K562 (cell line): Measurements from ENCODE around the gene TTC32. TPM values are rescaled to one million over a fixed set of nuclear protein-coding genes. Genes with fewer than 3 reads are reported as not detected.

ENCODE experiments used
- NEUROD1 ChIP-seq: fragments of 150-350 bp; IDR thresholded peaks from 2 replicates; pipeline ENCODE4 v1.6.1; 2014; ENCODE audit warnings: borderline replicate concordance, low read length, low read depth; ENCODE audit not compliant: partially characterized antibody
- XRCC3 ChIP-seq: fragments of 450-650 bp; IDR thresholded peaks from 2 replicates; pipeline ENCODE4 v1.6.1; 2017; ENCODE audit warnings: mild to moderate bottlenecking, moderate library complexity
- ZNF23 ChIP-seq: fragments of 250-450 bp; sonication (Bioruptor Pico); IDR thresholded peaks from 2 replicates; pipeline ENCODE4 v1.4.0; 2020; ENCODE audit warnings: mild to moderate bottlenecking
- ZNF316 ChIP-seq: fragments of 450-650 bp; IDR thresholded peaks from 2 replicates; pipeline ENCODE4 v1.6.1; 2016
- ZNF318 ChIP-seq, 2 experiments: fragments of 450-650 bp; IDR thresholded peaks; 2 replicates each; pipeline ENCODE4 v1.6.1; 2016; ENCODE audit warnings: mild to moderate bottlenecking in 2 of 2, borderline replicate concordance in 1 of 2, low read depth in 1 of 2, moderate library complexity in 1 of 2
- polyA plus RNA-seq, 8 experiments: library from polyadenylated mRNA; depleted of rRNA in 4 of 8; stranded (reverse) in 5 of 8; unstranded in 3 of 8; fragments of >200 nt; fragmentation: Nextera tagmentation in 2 of 8; fragmentation: Illumina TruSeq in 1 of 8; extraction: Ambion mirVana in 2 of 8; extraction: Trizol in 1 of 8; gene quantifications; 2 replicates each; pipeline versions ENCODE4 v1.2.1 to v1.2.3, GENCODE V29; 2011 to 2014; ENCODE audit warnings: inconsistent platforms in 1 of 8, missing spikeins in 1 of 8
- total RNA-seq, 7 experiments: library from RNA; depleted of rRNA in 6 of 7; stranded (reverse); fragments of >200 nt in 6 of 7; fragmentation: Illumina TruSeq in 2 of 7; extraction: Trizol in 2 of 7; gene quantifications; 2 replicates each; pipeline versions ENCODE4 v1.2.1 to v1.2.3, GENCODE V29; 2011 to 2021; ENCODE audit warnings: low replicate concordance in 1 of 7
- TF ChIP-seq, protein P1 (sequence below): sonication (generic); formaldehyde crosslinking; IDR thresholded peaks from 2 replicates; pipeline ENCODE4 v1.8.0; 2022; ENCODE audit warnings: mild to moderate bottlenecking, missing genetic modification reagents
- TF ChIP-seq, protein P2 (sequence below): sonication (generic); formaldehyde crosslinking; IDR thresholded peaks from 2 replicates; pipeline ENCODE4 v1.8.1; 2023; ENCODE audit warnings: missing genetic modification reagents, mild to moderate bottlenecking, borderline replicate concordance
- TF ChIP-seq, protein P3 (sequence below): fragments of 250-450 bp; sonication (Bioruptor Pico); IDR thresholded peaks from 2 replicates; pipeline ENCODE4 v1.4.0; 2020; ENCODE audit warnings: mild to moderate bottlenecking, moderate library complexity, borderline replicate concordance

The TTC32 gene
- total and polyA plus RNA-seq, 9 of the 15 experiments (the other 6 are each of a cell fraction or from before 2014, with no cell fraction given): 27.6 to 71.4 (median 52.6) TPM

DNA sequence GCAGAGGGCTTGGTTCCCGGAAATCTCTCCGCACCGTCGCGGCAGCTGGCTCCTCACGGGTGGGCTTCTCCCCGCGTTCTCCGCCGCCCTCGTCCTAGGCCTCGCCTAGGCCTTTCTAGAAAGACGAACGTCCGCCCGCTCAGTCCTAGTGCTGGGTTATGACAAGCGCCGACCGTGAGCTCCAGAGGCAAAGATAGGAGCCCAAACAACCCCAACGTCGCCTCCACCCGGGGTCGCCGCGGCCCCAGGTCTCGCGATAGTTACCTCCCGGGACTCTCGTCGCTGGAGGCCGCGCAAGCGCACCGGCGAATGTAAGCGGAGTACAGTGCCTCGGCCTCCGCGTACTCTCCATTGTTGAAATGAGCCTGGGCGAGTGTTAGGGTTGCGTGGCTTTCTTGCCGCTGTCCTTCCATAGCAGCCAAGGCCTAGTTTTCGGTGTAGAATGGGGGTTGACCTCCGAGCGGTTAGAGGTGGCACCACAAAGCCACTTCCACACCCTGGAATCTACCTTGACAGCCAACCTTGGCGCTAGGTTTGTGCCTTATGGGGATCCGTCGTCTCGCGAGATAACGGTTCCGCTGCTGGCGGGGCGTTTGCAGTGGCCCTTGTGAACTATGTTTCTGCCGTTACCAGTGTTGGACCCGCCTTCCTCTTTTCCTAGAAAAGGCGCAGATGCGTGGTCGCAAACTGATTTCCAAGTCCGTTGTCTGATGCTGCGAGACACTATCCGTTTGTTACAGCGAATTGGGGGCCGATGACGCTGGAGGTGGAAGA, at the start of gene TTC32 (continued):
- TF ChIP-seq, protein P1, sequence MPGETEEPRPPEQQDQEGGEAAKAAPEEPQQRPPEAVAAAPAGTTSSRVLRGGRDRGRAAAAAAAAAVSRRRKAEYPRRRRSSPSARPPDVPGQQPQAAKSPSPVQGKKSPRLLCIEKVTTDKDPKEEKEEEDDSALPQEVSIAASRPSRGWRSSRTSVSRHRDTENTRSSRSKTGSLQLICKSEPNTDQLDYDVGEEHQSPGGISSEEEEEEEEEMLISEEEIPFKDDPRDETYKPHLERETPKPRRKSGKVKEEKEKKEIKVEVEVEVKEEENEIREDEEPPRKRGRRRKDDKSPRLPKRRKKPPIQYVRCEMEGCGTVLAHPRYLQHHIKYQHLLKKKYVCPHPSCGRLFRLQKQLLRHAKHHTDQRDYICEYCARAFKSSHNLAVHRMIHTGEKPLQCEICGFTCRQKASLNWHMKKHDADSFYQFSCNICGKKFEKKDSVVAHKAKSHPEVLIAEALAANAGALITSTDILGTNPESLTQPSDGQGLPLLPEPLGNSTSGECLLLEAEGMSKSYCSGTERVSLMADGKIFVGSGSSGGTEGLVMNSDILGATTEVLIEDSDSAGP: no peak
- TF ChIP-seq ZNF316 (peak; percentile 90), ZNF23 (CRISPR knock-in tag) (no peak), NEUROD1 (peak; percentile 77), ZNF318 (IDR thresholded peaks at IDR 0.05; ENCODE audit: borderline replicate concordance in 1 of 2, low read depth in 1 of 2) (no peak), XRCC3 (no peak)
- TF ChIP-seq, protein P2, sequence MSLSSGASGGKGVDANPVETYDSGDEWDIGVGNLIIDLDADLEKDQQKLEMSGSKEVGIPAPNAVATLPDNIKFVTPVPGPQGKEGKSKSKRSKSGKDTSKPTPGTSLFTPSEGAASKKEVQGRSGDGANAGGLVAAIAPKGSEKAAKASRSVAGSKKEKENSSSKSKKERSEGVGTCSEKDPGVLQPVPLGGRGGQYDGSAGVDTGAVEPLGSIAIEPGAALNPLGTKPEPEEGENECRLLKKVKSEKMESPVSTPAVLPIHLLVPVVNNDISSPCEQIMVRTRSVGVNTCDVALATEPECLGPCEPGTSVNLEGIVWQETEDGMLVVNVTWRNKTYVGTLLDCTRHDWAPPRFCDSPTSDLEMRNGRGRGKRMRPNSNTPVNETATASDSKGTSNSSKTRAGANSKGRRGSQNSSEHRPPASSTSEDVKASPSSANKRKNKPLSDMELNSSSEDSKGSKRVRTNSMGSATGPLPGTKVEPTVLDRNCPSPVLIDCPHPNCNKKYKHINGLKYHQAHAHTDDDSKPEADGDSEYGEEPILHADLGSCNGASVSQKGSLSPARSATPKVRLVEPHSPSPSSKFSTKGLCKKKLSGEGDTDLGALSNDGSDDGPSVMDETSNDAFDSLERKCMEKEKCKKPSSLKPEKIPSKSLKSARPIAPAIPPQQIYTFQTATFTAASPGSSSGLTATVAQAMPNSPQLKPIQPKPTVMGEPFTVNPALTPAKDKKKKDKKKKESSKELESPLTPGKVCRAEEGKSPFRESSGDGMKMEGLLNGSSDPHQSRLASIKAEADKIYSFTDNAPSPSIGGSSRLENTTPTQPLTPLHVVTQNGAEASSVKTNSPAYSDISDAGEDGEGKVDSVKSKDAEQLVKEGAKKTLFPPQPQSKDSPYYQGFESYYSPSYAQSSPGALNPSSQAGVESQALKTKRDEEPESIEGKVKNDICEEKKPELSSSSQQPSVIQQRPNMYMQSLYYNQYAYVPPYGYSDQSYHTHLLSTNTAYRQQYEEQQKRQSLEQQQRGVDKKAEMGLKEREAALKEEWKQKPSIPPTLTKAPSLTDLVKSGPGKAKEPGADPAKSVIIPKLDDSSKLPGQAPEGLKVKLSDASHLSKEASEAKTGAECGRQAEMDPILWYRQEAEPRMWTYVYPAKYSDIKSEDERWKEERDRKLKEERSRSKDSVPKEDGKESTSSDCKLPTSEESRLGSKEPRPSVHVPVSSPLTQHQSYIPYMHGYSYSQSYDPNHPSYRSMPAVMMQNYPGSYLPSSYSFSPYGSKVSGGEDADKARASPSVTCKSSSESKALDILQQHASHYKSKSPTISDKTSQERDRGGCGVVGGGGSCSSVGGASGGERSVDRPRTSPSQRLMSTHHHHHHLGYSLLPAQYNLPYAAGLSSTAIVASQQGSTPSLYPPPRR (CRISPR knock-in tag): peak; percentile 63; the same call in 1 of the 2 replicates
- TF ChIP-seq, protein P3, sequence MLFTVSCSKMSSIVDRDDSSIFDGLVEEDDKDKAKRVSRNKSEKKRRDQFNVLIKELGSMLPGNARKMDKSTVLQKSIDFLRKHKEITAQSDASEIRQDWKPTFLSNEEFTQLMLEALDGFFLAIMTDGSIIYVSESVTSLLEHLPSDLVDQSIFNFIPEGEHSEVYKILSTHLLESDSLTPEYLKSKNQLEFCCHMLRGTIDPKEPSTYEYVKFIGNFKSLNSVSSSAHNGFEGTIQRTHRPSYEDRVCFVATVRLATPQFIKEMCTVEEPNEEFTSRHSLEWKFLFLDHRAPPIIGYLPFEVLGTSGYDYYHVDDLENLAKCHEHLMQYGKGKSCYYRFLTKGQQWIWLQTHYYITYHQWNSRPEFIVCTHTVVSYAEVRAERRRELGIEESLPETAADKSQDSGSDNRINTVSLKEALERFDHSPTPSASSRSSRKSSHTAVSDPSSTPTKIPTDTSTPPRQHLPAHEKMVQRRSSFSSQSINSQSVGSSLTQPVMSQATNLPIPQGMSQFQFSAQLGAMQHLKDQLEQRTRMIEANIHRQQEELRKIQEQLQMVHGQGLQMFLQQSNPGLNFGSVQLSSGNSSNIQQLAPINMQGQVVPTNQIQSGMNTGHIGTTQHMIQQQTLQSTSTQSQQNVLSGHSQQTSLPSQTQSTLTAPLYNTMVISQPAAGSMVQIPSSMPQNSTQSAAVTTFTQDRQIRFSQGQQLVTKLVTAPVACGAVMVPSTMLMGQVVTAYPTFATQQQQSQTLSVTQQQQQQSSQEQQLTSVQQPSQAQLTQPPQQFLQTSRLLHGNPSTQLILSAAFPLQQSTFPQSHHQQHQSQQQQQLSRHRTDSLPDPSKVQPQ (CRISPR knock-in tag): no peak
